ENCODE results near the gene MARCHF2. TPM values are rescaled to one million over a fixed set of nuclear protein-coding genes. Genes with fewer than 3 reads are reported as not detected.

The MARCHF2 gene, protein sequence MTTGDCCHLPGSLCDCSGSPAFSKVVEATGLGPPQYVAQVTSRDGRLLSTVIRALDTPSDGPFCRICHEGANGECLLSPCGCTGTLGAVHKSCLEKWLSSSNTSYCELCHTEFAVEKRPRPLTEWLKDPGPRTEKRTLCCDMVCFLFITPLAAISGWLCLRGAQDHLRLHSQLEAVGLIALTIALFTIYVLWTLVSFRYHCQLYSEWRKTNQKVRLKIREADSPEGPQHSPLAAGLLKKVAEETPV
- total RNA-seq (10 to 100 TPM; 61.8 to 70.5 TPM), polyA plus RNA-seq (10 to 100 TPM; 50.1 to 61.7 TPM)
- long read RNA-seq, donor 1, transcript MARCH2-208 (5 exons, 1,667 nt), result major isoform, 7 of 14 reads
- long read RNA-seq, donor 1, partial matches to known transcripts, result 1 of 14 reads
- long read RNA-seq, donor 1, other reads (novel, unspliced or antisense), result 6 of 14 reads
- long read RNA-seq, donor 2, transcript MARCH2-201 (5 exons, 1,376 nt), result major isoform, 15 of 48 reads
- long read RNA-seq, donor 2, partial matches to known transcripts, result 5 of 48 reads
- long read RNA-seq, donor 2, other reads (novel, unspliced or antisense), result 28 of 48 reads

DNA sequence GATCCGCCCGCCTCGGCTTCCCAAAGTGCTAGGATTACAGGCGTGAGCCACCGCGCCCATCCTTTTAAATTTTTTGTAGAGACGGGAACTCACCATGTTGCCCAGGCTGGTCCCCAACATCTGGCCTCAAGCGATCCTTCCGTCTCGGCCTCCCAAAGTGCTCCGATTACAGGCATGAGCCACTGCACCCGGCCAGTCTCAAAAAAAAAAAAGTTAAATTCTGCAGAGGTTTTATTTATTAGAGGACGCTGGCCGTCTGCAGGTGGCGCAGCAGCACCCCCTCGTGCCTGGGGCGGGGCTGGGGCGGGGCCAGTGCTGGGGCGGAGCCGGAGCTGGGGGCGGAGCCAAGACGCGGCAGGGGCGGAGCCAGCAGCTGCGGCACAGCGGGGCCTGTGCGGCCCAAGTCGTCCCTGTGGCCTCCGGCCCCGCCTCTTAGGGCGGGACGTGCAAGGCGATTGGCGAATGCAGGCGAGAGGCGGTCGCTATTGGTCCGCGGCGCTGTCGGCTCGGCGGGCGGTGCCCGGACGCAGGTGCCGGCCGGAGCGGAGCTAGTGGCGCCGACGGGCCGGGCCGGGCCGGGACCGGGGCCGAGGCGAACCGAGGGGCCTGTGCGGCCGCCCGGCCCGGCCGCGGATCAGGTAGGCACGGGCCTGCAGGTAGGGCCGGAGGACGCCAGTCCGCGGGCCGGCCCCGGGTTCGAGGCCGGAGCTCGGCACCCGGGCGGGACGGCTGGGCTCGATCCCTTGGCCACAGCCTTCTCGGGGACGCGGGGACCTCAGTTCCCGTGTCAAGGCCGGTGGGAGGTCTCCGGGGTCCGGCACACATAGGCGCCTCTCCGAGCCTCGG is at the start of gene MARCHF2:
MARCHF2 (plus strand) TSS at position 523 of the 846 bp plus-strand sequence. CDS start 8,536 bp downstream, outside the sequence.
- no peaks in the 10 kb centered on the region for H3K4me1 ChIP-seq (ENCODE audit: control insufficient read depth in 1 of 2, insufficient read depth in 2 of 2, low read length in 2 of 2)
- 4 to 5% methylated on average over 73 to 89 of the region's 89 CpGs for WGBS, 2 donors
- H3K9me3 ChIP-seq (ENCODE audit: control insufficient read depth, low read length), result no peaks in the 10 kb centered on the region
- H3K27me3 ChIP-seq (ENCODE audit: control insufficient read depth in 1 of 2, insufficient read depth in 2 of 2, low read length in 1 of 2), result no peaks in the 10 kb centered on the region
- H3K4me3 ChIP-seq (ENCODE audit: low read length in 2 of 2), result peak within 1 kb of the TSS; percentile 85 to 90
- ATAC-seq (ENCODE audit: low FRiP score) (peak; percentile 100), DNase-seq (peak; percentile 98)
- no peaks in the 10 kb centered on the region for H3K36me3 ChIP-seq (ENCODE audit: control insufficient read depth in 1 of 2, insufficient read depth in 2 of 2, low read length in 1 of 2)
- intact Hi-C loops (cut with DNase I), result loop anchor here (5.0 kb wide), 2 partner anchors 34 to 94 kb away; no protein-coding TSS in a partner anchor
- peak within 1 kb of the TSS in 1 of 2 donors; percentile 42 for H3K27ac ChIP-seq (ENCODE audit: low read depth in 1 of 2, low read length in 2 of 2)

DNA sequence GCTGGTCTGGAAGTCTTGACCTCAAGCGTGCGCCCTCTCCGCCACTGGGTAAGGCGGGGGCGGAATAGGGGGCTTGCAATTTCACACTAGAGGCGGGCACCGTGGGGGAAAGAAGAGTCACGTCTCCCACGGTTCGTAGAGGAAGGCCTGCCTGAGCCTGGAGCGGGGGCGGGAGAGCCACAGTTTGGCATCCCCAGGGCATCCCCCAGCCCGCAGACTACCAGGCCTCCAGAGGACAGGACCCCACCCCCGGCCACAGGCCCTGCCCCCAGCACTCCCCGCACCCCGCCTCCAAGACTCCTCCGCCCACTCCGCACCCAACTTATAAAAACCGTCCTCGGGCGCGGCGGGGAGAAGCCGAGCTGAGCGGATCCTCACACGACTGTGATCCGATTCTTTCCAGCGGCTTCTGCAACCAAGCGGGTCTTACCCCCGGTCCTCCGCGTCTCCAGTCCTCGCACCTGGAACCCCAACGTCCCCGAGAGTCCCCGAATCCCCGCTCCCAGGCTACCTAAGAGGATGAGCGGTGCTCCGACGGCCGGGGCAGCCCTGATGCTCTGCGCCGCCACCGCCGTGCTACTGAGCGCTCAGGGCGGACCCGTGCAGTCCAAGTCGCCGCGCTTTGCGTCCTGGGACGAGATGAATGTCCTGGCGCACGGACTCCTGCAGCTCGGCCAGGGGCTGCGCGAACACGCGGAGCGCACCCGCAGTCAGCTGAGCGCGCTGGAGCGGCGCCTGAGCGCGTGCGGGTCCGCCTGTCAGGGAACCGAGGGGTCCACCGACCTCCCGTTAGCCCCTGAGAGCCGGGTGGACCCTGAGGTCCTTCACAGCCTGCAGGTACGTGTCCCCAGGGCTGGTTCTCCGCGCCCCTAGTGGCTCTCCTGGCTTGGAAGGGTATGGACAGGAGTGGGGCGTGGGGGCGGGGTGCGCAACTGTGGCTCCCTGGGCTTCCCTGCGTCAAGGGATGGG is 49.0 kb upstream of the MARCHF2 start, which contains the start of gene ANGPTL4:
ANGPTL4 (plus strand) TSS at position 353 of the 969 bp plus-strand sequence; CDS start at position 520, 167 bp downstream.
- Histone ChIP-seq H3K27me3 (ENCODE audit: control insufficient read depth in 1 of 2, insufficient read depth in 2 of 2, low read length in 1 of 2) (no peaks in the 10 kb centered on the region), H3K4me1 (ENCODE audit: control insufficient read depth in 1 of 2, insufficient read depth in 2 of 2, low read length in 2 of 2) (no peaks in the 10 kb centered on the region), H3K36me3 (ENCODE audit: control insufficient read depth in 1 of 2, insufficient read depth in 2 of 2, low read length in 1 of 2) (no peaks in the 10 kb centered on the region), H3K9me3 (ENCODE audit: control insufficient read depth, low read length) (no peaks in the 10 kb centered on the region), H3K27ac (ENCODE audit: low read depth in 1 of 2, low read length in 2 of 2) (peak within 1 kb of the TSS in 1 of 2 donors; percentile 62), H3K4me3 (ENCODE audit: low read length in 2 of 2) (peak within 1 kb of the TSS; percentile 1 to 6)
- peak; percentile 87 to 91 for DNase-seq
- peak; percentile 72 for ATAC-seq (ENCODE audit: low FRiP score)
- 1% methylated on average over 77 to 81 of the region's 81 CpGs for WGBS, 2 donors
- intact Hi-C loops (cut with DNase I), result loop anchor here in 1 of 2 donors (2.0 kb wide), 1 partner anchor 27 kb away; the partner anchor contains the start of gene RAB11B

DNA sequence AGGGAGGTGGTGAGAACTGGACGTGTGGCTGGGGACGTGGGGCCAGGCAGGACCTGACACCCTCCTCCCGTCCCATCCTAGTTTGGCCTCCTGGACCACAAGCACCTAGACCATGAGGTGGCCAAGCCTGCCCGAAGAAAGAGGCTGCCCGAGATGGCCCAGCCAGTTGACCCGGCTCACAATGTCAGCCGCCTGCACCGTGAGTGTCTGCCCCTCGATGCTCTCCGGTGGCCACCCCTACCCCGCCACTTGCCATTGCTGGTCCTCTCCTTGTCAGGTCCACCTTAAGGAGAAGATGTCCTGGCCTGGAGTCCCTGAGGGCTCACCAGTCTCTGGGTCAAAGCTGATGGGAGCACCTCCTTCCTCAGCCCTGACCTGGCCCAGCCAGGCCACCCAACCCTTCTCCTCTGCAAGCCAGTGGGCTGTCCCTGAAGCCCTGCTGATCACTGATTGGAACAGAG is 47.0 kb upstream of the MARCHF2 start:
- Histone ChIP-seq H3K4me3 (ENCODE audit: low read length in 2 of 2) (no peak overlapping the region), H3K36me3 (ENCODE audit: control insufficient read depth in 1 of 2, insufficient read depth in 2 of 2, low read length in 1 of 2) (no peaks in the 10 kb centered on the region), H3K27me3 (ENCODE audit: control insufficient read depth in 1 of 2, insufficient read depth in 2 of 2, low read length in 1 of 2) (no peaks in the 10 kb centered on the region), H3K9me3 (ENCODE audit: control insufficient read depth, low read length) (no peaks in the 10 kb centered on the region), H3K4me1 (ENCODE audit: control insufficient read depth in 1 of 2, insufficient read depth in 2 of 2, low read length in 2 of 2) (no peaks in the 10 kb centered on the region), H3K27ac (ENCODE audit: low read depth in 1 of 2, low read length in 2 of 2) (no peak overlapping the region)
- intact Hi-C loops (cut with DNase I), result no loop called here
- DNase-seq (no peak), ATAC-seq (ENCODE audit: low FRiP score) (no peak)
- WGBS, 2 donors, result 93 to 97% methylated on average over 11 of the region's 11 CpGs

DNA sequence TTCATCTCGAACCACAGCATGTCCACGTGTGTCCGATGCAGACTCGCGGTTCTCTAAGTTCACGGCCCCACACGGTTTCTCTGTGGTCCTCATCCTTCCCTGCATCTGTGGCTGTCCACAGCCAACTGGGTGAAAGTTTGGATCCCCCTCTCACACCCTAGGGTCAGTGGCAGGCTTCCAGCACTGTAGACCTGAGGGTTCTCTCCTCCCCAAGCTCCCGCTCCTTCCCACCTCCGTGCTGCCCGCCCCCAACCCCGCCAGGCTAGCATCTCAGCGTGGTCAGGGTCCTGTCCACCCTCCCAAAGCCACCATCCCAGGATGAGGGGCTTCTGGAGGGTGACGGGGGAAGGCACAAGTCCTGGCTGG is 46.2 kb upstream of the MARCHF2 start:
- intact Hi-C loops (cut with DNase I), result no loop called here
- H3K36me3 ChIP-seq (ENCODE audit: control insufficient read depth in 1 of 2, insufficient read depth in 2 of 2, low read length in 1 of 2), result no peaks in the 10 kb centered on the region
- peak; percentile 2 for ATAC-seq (ENCODE audit: low FRiP score)
- H3K4me1 ChIP-seq (ENCODE audit: control insufficient read depth in 1 of 2, insufficient read depth in 2 of 2, low read length in 2 of 2), result no peaks in the 10 kb centered on the region
- DNase-seq, result peak in 1 of 2 donors; percentile 78
- WGBS, 2 donors, result 39 to 47% methylated on average over 13 of the region's 13 CpGs
- H3K4me3 ChIP-seq (ENCODE audit: low read length in 2 of 2), result no peak overlapping the region
- peak overlapping the region in 1 of 2 donors; percentile 27 for H3K27ac ChIP-seq (ENCODE audit: low read depth in 1 of 2, low read length in 2 of 2)
- H3K27me3 ChIP-seq (ENCODE audit: control insufficient read depth in 1 of 2, insufficient read depth in 2 of 2, low read length in 1 of 2), result no peaks in the 10 kb centered on the region
- H3K9me3 ChIP-seq (ENCODE audit: control insufficient read depth, low read length), result no peaks in the 10 kb centered on the region

DNA sequence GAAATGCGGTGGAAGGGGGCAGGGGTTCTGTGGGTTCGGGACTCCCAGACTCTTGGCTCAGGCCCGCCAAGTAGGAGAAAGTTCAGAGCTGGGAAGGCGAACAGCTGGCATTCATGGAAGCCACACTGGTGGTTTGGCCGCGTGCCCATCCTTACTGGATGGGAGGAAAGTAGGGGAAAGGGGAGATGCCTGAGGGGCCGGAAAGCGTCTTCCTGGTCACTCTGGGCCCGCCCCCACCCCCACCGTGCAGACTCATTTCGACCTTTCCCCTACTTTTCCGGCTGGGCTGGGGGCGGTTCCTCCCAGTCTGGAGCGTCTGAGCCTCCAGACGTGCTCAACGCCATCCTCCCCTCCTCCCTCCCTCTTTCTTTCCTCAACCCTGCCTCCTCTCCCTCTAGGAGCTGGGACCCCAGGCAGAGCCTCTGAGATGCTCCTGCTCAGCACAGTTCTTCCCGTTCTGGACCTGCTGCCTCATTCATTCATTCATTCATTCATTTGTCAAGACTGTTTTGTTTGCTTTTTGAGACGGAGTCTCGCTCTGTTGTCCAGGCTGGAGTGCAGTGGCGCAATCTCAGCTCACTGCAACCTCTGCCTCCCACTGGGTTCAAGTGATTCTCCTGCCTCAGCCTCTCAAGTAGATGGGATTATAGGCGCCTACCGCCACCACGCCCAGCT is 45.6 kb upstream of the MARCHF2 start:
- no peaks in the 10 kb centered on the region for H3K4me1 ChIP-seq (ENCODE audit: control insufficient read depth in 1 of 2, insufficient read depth in 2 of 2, low read length in 2 of 2)
- intact Hi-C loops (cut with DNase I), result no loop called here
- ATAC-seq (ENCODE audit: low FRiP score), result peak; percentile 37

DNA sequence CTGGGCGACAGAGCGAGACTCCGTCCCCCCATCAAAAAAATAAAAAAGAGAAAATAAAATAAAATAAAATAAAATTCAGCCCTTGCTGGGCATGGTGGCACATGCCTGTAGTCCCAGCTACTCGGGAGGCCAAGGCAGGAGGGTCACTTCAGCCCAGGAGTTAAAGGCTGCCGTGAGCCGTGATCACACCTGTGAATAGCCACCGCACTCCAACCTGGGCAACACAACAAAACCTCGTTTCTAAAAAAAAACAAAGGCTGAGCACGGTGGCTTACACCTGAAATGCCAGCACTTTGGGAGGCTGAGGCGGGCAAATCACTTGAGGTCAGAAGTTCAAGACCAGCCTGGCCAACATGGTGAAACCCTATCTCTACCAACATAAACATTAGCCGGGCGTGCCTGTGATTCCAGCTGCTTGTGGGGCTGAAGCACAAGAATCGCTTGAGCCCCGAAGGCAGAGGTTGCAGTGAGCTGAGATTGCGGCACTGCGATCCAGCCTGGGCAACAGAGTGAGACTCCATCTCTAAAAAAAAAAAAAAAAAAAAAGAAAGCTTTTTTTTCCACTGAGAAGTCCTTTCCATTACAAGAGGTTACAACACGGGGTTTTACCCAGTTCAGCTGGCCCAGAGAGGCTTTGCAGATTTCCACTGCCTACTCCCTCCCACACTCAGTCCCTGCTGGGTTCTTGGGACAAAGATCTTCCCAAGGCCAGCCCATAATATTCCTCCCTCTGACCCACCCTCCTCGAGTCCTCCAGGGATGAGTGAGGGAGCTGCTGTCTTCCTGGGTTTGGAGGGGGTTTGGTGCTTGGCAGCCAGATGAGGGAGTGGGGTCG is 42.7 kb upstream of the MARCHF2 start:
- 89% methylated on average over 19 of the region's 19 CpGs for WGBS, 2 donors
- Histone ChIP-seq H3K27me3 (ENCODE audit: control insufficient read depth in 1 of 2, insufficient read depth in 2 of 2, low read length in 1 of 2) (no peaks in the 10 kb centered on the region), H3K4me3 (ENCODE audit: low read length in 2 of 2) (no peak overlapping the region), H3K4me1 (ENCODE audit: control insufficient read depth in 1 of 2, insufficient read depth in 2 of 2, low read length in 2 of 2) (no peaks in the 10 kb centered on the region), H3K9me3 (ENCODE audit: control insufficient read depth, low read length) (no peaks in the 10 kb centered on the region), H3K27ac (ENCODE audit: low read depth in 1 of 2, low read length in 2 of 2) (no peak overlapping the region), H3K36me3 (ENCODE audit: control insufficient read depth in 1 of 2, insufficient read depth in 2 of 2, low read length in 1 of 2) (no peaks in the 10 kb centered on the region)
- no peak for DNase-seq
- ATAC-seq (ENCODE audit: low FRiP score), result peak; percentile 56
- intact Hi-C loops (cut with DNase I), result no loop called here

More for the DNA sequence above, 45.6 kb upstream of the MARCHF2 start:
- 20% methylated on average over 21 to 23 of the region's 23 CpGs for WGBS, 2 donors
- Histone ChIP-seq H3K36me3 (ENCODE audit: control insufficient read depth in 1 of 2, insufficient read depth in 2 of 2, low read length in 1 of 2) (no peaks in the 10 kb centered on the region), H3K4me3 (ENCODE audit: low read length in 2 of 2) (no peak overlapping the region), H3K9me3 (ENCODE audit: control insufficient read depth, low read length) (no peaks in the 10 kb centered on the region), H3K27me3 (ENCODE audit: control insufficient read depth in 1 of 2, insufficient read depth in 2 of 2, low read length in 1 of 2) (no peaks in the 10 kb centered on the region), H3K27ac (ENCODE audit: low read depth in 1 of 2, low read length in 2 of 2) (no peak overlapping the region)
- peak; percentile 89 to 94 for DNase-seq

All from aorta (tissue), 5 donors.